ENCODE data around the gene IL32. TPM values are rescaled to one million over a fixed set of nuclear protein-coding genes. Genes with fewer than 3 reads are reported as not detected.
"Not testable (repeated sequence)": the region's sequence is repeated elsewhere in the genome, so short reads cannot be mapped to it uniquely, and the experiment has no call there.

The IL32 gene
- total RNA-seq, 4 donors from 2014 or later = 24.0 to 53.6 (median 28.9) TPM

GRCh38 chr16:3066440-3066748 is 954 bp downstream of the IL32 start:
- 78% methylated on average over 6 of the region's 7 CpGs; no CpG with 5 or more reads in 1 of the 2 donors for whole genome bisulfite sequencing, 2 donors
- no peak for TF ChIP-seq CTCF (IDR thresholded peaks at IDR 0.05)
- TF ChIP-seq POLR2A (IDR thresholded peaks at IDR 0.05) = no peak
- Histone ChIP-seq H3K4me3 (replicated peaks in 1 of 3) (peak overlapping the region in 1 of 3 donors; percentile 18), H3K27ac (peak overlapping the region in 2 of 3 donors; percentile 71 to 76), H3K36me3 (no peaks in the 10 kb centered on the region), H3K9me3 (no peaks in the 10 kb centered on the region), H3K4me1 (peaks cover 0 to 34% of the 10 kb centered on the region in 2 donors), H3K27me3 (no peaks in the 10 kb centered on the region)
- intact Hi-C loops (cut with DNase I) = loop anchor here (10.0 kb wide), 1 partner anchor 58 kb away; no protein-coding TSS in a partner anchor
- no peak for DNase-seq

GRCh38 chr16:3068487-3068886 is 3.0 kb downstream of the IL32 start:
- WGBS, 2 donors = 42 to 67% methylated on average over 2 to 3 of the region's 4 CpGs
- Histone ChIP-seq H3K27me3 (no peaks in the 10 kb centered on the region), H3K4me1 (peaks cover 0 to 34% of the 10 kb centered on the region in 2 donors), H3K36me3 (no peaks in the 10 kb centered on the region), H3K9me3 (no peaks in the 10 kb centered on the region), H3K4me3 (replicated peaks in 1 of 3) (no peak overlapping the region), H3K27ac (peak overlapping the region in 1 of 3 donors; percentile 41)
- intact Hi-C loops (cut with DNase I) = loop anchor here (10.0 kb wide), 1 partner anchor 56 kb away; no protein-coding TSS in a partner anchor
- TF ChIP-seq POLR2A (IDR thresholded peaks at IDR 0.05) = no peak
- TF ChIP-seq CTCF (IDR thresholded peaks at IDR 0.05) = no peak
- DNase-seq = no peak

GRCh38 chr16:3069146-3069545 is 3.7 kb downstream of the IL32 start:
- 95% methylated on average over 10 of the region's 11 CpGs for WGBS, 2 donors

GRCh38 chr16:3070608-3071111 is 5.2 kb downstream of the IL32 start:
- no peak for DNase-seq
- no peaks in the 10 kb centered on the region for H3K36me3 ChIP-seq
- no peaks in the 10 kb centered on the region for H3K27me3 ChIP-seq
- no peak overlapping the region for H3K27ac ChIP-seq
- H3K9me3 ChIP-seq = no peaks in the 10 kb centered on the region
- intact Hi-C loops (cut with DNase I) = no loop called here
- no peak overlapping the region for H3K4me3 ChIP-seq (replicated peaks in 1 of 3)
- 93 to 94% methylated on average over 4 to 6 of the region's 9 CpGs for WGBS, 2 donors
- peaks cover 0 to 21% of the 10 kb centered on the region in 2 donors for H3K4me1 ChIP-seq
- TF ChIP-seq POLR2A (IDR thresholded peaks at IDR 0.05) = no peak
- TF ChIP-seq CTCF (IDR thresholded peaks at IDR 0.05) = no peak

More at GRCh38 chr16:3069146-3069545, 3.7 kb downstream of the IL32 start:
- H3K36me3 ChIP-seq; H3K27me3 ChIP-seq; H3K9me3 ChIP-seq; DNase-seq; H3K27ac ChIP-seq; H3K4me3 ChIP-seq (replicated peaks in 1 of 3): not testable (repeated sequence)
- intact Hi-C loops (cut with DNase I) = loop anchor here (10.0 kb wide), 1 partner anchor 56 kb away; no protein-coding TSS in a partner anchor
- H3K4me1 ChIP-seq = peaks cover 0 to 34% of the 10 kb centered on the region in 2 donors

- no peaks in the 10 kb centered on the region for H3K27me3 ChIP-seq
- no peak for DNase-seq
- 83 to 84% methylated on average over 7 of the region's 7 CpGs for WGBS, 2 donors
- intact Hi-C loops (cut with DNase I) = no loop called here
- peaks cover 0 to 12% of the 10 kb centered on the region in 2 donors for H3K4me1 ChIP-seq
- no peak overlapping the region for H3K4me3 ChIP-seq (replicated peaks in 1 of 3)
- no peak overlapping the region for H3K27ac ChIP-seq
- H3K9me3 ChIP-seq = no peaks in the 10 kb centered on the region
- TF ChIP-seq CTCF (IDR thresholded peaks at IDR 0.05) (no peak), POLR2A (IDR thresholded peaks at IDR 0.05) (no peak)
- no peaks in the 10 kb centered on the region for H3K36me3 ChIP-seq
Measured at GRCh38 chr16:3071655-3072054, 6.2 kb downstream of the IL32 start.

GRCh38 chr16:3072148-3072547 is 6.7 kb downstream of the IL32 start:
- intact Hi-C loops (cut with DNase I); H3K9me3 ChIP-seq; H3K27me3 ChIP-seq; H3K4me3 ChIP-seq (replicated peaks in 1 of 3); H3K27ac ChIP-seq; DNase-seq; H3K36me3 ChIP-seq: not testable (repeated sequence)
- WGBS, 2 donors = 82% methylated on average over 4 of the region's 4 CpGs
- H3K4me1 ChIP-seq = peaks cover 0 to 12% of the 10 kb centered on the region in 2 donors

GRCh38 chr16:3072576-3073263 is 7.3 kb downstream of the IL32 start:
- DNase-seq; H3K9me3 ChIP-seq; H3K4me3 ChIP-seq (replicated peaks in 1 of 3); intact Hi-C loops (cut with DNase I); H3K27me3 ChIP-seq; H3K36me3 ChIP-seq; H3K4me1 ChIP-seq; H3K27ac ChIP-seq: not testable (repeated sequence)
- 75% methylated on average over 12 of the region's 18 CpGs; no CpG with 5 or more reads in 1 of the 2 donors for WGBS, 2 donors

Measured in thyroid gland (tissue), 4 donors.